Thoracic aorta (tissue), 2 donors: ENCODE data around the gene BTAF1. TPM values are rescaled to one million over a fixed set of nuclear protein-coding genes. Genes with fewer than 3 reads are reported as not detected.

ENCODE experiments used
- ATAC-seq: fragments of 150-250 bp; one replicate; pipeline ENCODE4 v1.8.0; 2017; ENCODE audit warnings: low read depth; ENCODE audit not compliant: insufficient number of reproducible peaks, low FRiP score
- DNase-seq: peaks from one replicate; pipeline ENCODE4 v3.0.0-alpha.2; 2020; ENCODE audit warnings: low spot score
- H3K27ac ChIP-seq, 2 donors: fragments of 200-600 bp; sonication (generic); 1 replicate in 1 of 2; 2 replicates in 1 of 2; pipeline ENCODE4 v1.5.1; 2016; ENCODE audit warnings: mild to moderate bottlenecking in 2 of 2, moderate library complexity in 2 of 2
- H3K27me3 ChIP-seq: fragments of 200-600 bp; sonication (generic); replicated peaks from 2 replicates; pipeline ENCODE4 v1.6.0; 2016; ENCODE audit warnings: mild to moderate bottlenecking; ENCODE audit not compliant: insufficient read depth
- H3K36me3 ChIP-seq: fragments of 200-600 bp; sonication (generic); one replicate; pipeline ENCODE4 v1.5.1; 2016
- H3K4me1 ChIP-seq, 2 donors: fragments of 200-600 bp; sonication (generic); 1 replicate in 1 of 2; 2 replicates in 1 of 2; pipeline versions ENCODE4 v1.5.1 to v1.6.0; 2016; ENCODE audit warnings: low read depth in 2 of 2, mild to moderate bottlenecking in 1 of 2; ENCODE audit not compliant: control insufficient read depth in 1 of 2
- H3K4me3 ChIP-seq: fragments of 200-600 bp; sonication (generic); 2 replicates; pipeline ENCODE4 v1.5.1; 2016; ENCODE audit warnings: mild to moderate bottlenecking
- H3K9me3 ChIP-seq: fragments of 200-600 bp; sonication (generic); 2 replicates; pipeline ENCODE4 v1.5.1; 2016
- CTCF ChIP-seq: fragments of 200-600 bp; sonication (generic); IDR thresholded peaks from one replicate; pipeline ENCODE4 v1.5.1; 2019; ENCODE audit warnings: antibody characterized with exemption
- total RNA-seq, 2 donors: library from RNA; depleted of rRNA; stranded (reverse); fragments of >200 nt; gene quantifications; one replicate each; pipeline versions ENCODE4 v1.1.0 to v1.2.3, GENCODE V29; 2016

The BTAF1 gene
- total RNA-seq, 2 donors from 2014 or later: 55.4 to 72.2 TPM

DNA sequence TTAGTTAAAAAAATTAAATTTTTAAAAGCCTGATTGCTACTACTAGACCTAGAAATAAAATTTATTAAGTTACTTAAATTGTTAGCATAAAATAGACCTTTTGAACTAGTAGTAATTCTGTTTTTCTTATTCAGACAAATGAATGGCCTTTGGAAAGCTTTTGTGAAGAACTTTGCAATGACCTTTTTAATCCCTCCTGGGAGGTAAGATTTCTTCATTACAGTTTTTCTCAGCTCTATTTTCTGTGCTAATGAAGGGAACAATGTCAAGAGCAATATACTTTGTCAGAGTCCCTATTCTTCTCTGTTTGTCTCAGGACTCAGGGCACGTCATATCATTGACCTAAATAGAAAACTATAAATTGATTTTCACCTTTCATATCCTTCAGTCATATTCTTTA, 33.5 kb downstream of the BTAF1 start:
- H3K27ac ChIP-seq: no peak overlapping the region
- H3K9me3 ChIP-seq: no peaks in the 10 kb centered on the region
- peaks cover 49% of the 10 kb centered on the region for H3K36me3 ChIP-seq
- ATAC-seq (no peak), DNase-seq (no peak)
- H3K4me3 ChIP-seq: no peak overlapping the region
- no peaks in the 10 kb centered on the region for H3K4me1 ChIP-seq
- H3K27me3 ChIP-seq: no peaks in the 10 kb centered on the region
- TF ChIP-seq CTCF: no peak

GRCh38 chr10:91969297-91969696, 45.7 kb downstream of the BTAF1 start:
- no peak for DNase-seq
- ATAC-seq: no peak
- no peak for TF ChIP-seq CTCF
- Histone ChIP-seq H3K36me3 (peaks cover 11% of the 10 kb centered on the region), H3K4me3 (no peak overlapping the region), H3K27me3 (no peaks in the 10 kb centered on the region), H3K4me1 (no peaks in the 10 kb centered on the region), H3K27ac (no peak overlapping the region), H3K9me3 (no peaks in the 10 kb centered on the region)

DNA sequence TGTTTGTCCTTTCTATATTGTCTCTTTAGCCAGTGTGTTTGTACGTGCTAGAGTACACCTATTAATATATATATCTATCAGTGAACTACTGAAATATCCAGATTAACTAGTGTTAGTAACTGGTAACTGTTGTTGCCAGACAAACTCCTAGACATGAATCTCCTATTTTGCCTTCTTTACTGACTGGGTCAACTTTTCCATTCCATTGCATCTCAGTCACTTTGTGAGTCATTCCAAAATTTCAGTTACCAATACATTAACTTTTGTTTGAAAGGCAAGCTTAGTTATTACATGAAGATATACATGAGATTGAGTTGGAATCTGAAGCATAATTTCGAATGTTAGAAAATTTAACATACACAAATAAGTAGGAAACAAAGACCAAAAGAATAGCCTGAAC, 51.4 kb downstream of the BTAF1 start:
- Histone ChIP-seq H3K4me1 (no peaks in the 10 kb centered on the region), H3K27ac (no peak overlapping the region), H3K36me3 (no peaks in the 10 kb centered on the region), H3K4me3 (no peak overlapping the region), H3K9me3 (no peaks in the 10 kb centered on the region), H3K27me3 (no peaks in the 10 kb centered on the region)
- TF ChIP-seq CTCF: no peak
- DNase-seq (no peak), ATAC-seq (no peak)

GRCh38 chr10:91975438-91975837, 51.9 kb downstream of the BTAF1 start:
- Histone ChIP-seq H3K4me1 (no peaks in the 10 kb centered on the region), H3K4me3 (no peak overlapping the region), H3K27ac (no peak overlapping the region), H3K9me3 (no peaks in the 10 kb centered on the region), H3K27me3 (no peaks in the 10 kb centered on the region), H3K36me3 (no peaks in the 10 kb centered on the region)
- TF ChIP-seq CTCF: no peak
- no peak for DNase-seq
- no peak for ATAC-seq

DNA sequence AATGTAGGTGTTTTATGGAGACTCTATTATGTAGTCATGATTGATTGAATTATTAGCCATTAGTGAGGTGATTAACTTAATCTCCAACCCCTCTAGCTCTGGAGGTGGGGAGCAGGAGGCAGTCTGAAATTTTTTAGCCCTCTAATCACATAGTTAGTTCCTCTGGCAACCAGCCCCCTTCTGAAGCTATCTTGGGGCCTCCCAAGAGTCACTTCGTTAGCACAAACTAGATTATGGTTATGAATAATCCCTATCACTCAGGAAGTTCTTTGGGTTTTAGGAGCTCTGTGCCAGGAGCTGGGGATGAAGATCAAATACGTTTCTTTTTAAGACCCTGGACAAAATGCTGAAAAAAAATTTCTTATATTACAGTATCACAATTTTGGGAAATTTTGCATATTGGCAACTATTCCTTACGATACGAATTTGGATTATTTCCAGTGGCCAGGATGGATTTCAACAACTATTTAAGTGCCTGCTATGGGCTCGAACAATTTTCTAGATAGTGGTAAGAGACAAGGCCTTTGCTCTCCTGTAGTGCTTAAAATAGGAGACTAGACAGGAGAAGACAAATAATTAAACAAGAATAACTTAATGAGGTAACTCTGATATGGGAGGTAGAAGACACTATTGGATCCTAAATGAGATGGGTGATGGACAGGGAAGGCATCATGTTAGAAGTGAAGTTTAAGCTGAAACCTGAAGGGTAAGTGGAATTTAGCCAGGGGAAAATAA, 52.9 kb downstream of the BTAF1 start:
- Histone ChIP-seq H3K4me3 (no peak overlapping the region), H3K27ac (no peak overlapping the region), H3K36me3 (no peaks in the 10 kb centered on the region), H3K27me3 (no peaks in the 10 kb centered on the region), H3K9me3 (no peaks in the 10 kb centered on the region), H3K4me1 (no peaks in the 10 kb centered on the region)
- no peak for DNase-seq
- no peak for ATAC-seq
- no peak for TF ChIP-seq CTCF
